Epithelial cell of esophagus (primary cell): ENCODE data around the gene COPB2.

Experiments used
- DNase-seq: peaks from one replicate; pipeline ENCODE4 v3.0.0; 2010; ENCODE audit warnings: low read depth
- H3K4me3 ChIP-seq: 2 replicates; pipeline ENCODE4 v1.5.1; 2011; ENCODE audit warnings: mild to moderate bottlenecking, low read length, control low read depth
- CTCF ChIP-seq: IDR thresholded peaks from 2 replicates; pipeline ENCODE4 v1.5.1; 2011; ENCODE audit warnings: low read depth, mild to moderate bottlenecking, low read length, control low read depth, inconsistent platforms; ENCODE audit not compliant: insufficient read depth; ENCODE audit errors: missing control alignments

Gene COPB2

GRCh38 chr3:139327861-139328260 lies 61.6 kb downstream of the COPB2 start:
- no peak for TF ChIP-seq CTCF
- no peak overlapping the region for H3K4me3 ChIP-seq
- DNase-seq: no peak

DNA sequence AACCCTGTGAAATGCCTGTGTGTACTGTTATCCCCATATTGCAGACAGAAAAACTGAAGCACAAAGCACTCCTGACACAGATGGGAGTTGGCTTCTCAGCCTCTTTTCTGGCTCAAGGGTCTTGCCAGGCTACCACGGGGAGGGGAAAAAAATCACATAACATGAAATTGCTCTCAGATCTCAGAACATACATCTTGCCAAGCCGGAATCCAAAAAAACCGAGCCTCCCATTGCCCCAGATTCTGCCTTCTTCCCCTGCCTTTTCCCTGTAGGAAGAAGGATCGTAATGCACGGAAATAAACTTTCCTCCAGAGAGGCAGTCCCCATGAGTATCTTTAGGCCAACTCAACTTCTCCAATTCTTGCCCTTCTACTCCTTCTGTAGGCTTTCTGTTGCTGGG lies 62.2 kb downstream of the COPB2 start:
- H3K4me3 ChIP-seq: no peak overlapping the region
- TF ChIP-seq CTCF: no peak
- DNase-seq: no peak

DNA sequence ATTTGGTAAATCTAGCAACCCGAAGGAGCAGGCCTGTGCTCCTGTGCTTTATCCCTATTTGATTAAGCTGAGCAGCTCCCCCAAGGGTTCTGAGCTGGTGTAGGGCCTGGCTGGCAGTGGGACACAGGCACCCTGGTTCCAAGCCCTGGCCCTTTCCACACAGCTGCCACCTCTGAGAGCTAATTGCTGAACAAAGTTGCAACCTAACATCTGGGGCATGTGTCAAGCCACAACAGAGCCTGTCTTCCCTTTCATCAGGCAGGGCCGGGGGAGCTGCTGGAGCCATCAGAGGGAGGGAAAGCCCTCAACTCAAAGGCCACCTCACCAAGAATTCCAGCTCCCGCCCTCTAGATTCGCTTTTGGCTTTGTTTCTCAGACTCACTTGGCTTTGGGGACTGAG lies 62.7 kb downstream of the COPB2 start:
- no peak for DNase-seq
- no peak for TF ChIP-seq CTCF
- H3K4me3 ChIP-seq: no peak overlapping the region

DNA sequence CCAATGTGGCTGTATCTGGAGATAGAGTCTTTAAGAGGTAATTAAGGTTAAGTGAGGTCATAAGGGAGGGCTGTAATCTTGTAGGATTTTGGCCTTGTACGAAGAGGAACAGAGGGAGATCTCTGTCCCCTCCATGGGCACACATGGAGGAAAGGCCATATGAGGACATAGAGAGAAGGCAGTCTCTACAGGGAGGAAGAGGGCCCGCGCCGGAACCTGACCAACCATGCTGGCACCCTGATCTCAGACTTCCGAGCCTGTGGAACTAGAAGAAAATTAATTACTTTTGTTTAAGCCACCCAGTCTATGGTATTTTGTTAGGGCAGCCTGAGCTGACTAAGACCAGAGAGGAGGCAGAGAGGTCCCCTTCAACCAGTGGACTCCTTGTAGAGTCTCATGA lies 63.3 kb downstream of the COPB2 start:
- DNase-seq: no peak
- no peak overlapping the region for H3K4me3 ChIP-seq
- TF ChIP-seq CTCF: no peak

GRCh38 chr3:139325551-139325950 lies 63.9 kb downstream of the COPB2 start:
- no peak for TF ChIP-seq CTCF
- DNase-seq: no peak
- no peak overlapping the region for H3K4me3 ChIP-seq

DNA sequence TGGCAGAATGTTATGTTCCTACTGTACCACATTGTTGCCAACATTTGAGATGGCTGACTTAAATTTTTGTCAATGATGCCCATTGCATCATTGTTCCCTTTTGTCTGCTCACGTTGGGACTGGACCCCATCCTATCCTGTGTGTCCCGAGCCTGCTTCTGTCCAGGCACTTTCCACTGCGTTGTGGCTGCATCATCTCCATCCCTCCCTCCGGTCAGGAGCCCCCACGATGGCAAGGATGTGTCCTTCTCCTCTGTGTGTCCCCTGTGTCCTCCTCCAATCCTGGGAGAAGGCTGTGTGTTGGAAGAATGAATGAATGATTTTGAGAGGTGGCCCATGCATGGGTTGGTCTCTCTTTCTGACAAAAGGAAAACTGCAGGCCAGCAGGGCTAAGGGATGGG lies 65.0 kb downstream of the COPB2 start:
- no peak for DNase-seq
- H3K4me3 ChIP-seq: no peak overlapping the region
- no peak for TF ChIP-seq CTCF

DNA sequence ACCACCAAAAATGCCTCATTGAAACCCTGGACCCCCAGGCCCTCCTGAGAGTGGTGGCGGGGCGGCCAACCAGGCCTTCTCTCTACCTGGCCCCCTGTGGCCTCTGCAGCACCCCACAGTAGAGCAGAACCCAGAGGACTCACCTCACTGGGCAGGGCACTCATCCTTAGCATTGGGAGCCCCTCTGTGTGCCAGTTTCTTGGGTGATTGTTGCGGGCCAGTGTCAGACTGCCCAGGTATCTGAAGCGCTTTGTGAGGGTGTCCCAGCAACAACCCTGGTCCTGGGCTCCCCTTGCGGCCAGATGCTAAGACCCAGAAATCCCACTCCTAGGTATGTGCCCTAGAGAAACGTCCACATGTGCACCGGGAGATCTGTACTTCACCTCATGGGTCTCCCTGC lies 66.3 kb downstream of the COPB2 start:
- no peak for DNase-seq
- no peak for TF ChIP-seq CTCF
- no peak overlapping the region for H3K4me3 ChIP-seq
